ENCODE data around the gene OTUB2.

DNA sequence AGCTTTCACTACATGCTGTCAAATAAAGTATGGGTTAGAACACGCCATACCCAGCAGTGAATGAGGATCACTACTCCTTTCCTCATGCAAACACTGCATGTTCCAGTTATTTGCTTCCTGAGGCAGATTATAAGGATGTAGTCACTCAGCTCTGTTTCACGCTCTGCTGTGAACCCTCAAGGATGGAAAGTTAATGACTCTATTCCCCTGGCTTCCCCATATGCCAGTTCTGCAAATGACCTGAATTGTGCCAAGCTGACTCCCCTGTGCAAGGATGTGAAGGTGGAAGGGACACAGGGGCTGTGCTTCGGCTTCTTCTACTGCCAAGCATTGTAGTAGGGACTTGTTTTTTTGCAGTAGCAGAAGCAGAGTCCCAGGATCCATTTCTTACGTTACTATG is 61.8 kb downstream of the OTUB2 start:
- TF ChIP-seq, protein P1, sequence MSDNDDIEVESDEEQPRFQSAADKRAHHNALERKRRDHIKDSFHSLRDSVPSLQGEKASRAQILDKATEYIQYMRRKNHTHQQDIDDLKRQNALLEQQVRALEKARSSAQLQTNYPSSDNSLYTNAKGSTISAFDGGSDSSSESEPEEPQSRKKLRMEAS (IDR thresholded peaks at IDR 0.05): no peak
- TF ChIP-seq, protein P2, sequence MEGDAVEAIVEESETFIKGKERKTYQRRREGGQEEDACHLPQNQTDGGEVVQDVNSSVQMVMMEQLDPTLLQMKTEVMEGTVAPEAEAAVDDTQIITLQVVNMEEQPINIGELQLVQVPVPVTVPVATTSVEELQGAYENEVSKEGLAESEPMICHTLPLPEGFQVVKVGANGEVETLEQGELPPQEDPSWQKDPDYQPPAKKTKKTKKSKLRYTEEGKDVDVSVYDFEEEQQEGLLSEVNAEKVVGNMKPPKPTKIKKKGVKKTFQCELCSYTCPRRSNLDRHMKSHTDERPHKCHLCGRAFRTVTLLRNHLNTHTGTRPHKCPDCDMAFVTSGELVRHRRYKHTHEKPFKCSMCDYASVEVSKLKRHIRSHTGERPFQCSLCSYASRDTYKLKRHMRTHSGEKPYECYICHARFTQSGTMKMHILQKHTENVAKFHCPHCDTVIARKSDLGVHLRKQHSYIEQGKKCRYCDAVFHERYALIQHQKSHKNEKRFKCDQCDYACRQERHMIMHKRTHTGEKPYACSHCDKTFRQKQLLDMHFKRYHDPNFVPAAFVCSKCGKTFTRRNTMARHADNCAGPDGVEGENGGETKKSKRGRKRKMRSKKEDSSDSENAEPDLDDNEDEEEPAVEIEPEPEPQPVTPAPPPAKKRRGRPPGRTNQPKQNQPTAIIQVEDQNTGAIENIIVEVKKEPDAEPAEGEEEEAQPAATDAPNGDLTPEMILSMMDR (IDR thresholded peaks at IDR 0.05; ENCODE audit: low read depth, low read length, missing input control): no peak
- TF ChIP-seq JUND (IDR thresholded peaks at IDR 0.05): no peak
- no peak for TF ChIP-seq RAD21 (IDR thresholded peaks at IDR 0.05)
- TF ChIP-seq TAF1 (conservative IDR thresholded peaks at IDR 0.05): no peak
